HepG2 (cell line): ENCODE measurements around the gene SLC27A1. TPM values are rescaled to one million over a fixed set of nuclear protein-coding genes. Genes with fewer than 3 reads are reported as not detected.

Source experiments
- ATAC-seq: fragments of 200-7000 bp; cut with Tn5 transposase; 3 replicates; pipeline ENCODE4 v1.9.1; 2020; ENCODE audit warnings: mild to moderate bottlenecking, moderate library complexity
- BruUV-seq: library from RNA; stranded (reverse); fragments of 400-500 nt; replicated peaks from 2 replicates; lab custom pipeline; 2021; lab: Mats Ljungman, UMichigan
- CTCF ChIA-PET: fragments of 300-600 bp; formaldehyde crosslinking; extraction: SDS; loops from one replicate; lab custom pipeline; 2021; ENCODE audit warnings: low total read pairs, inconsistent platforms, low intra/inter-chr PET ratio; lab: Yijun Ruan, JAX
- POLR2A ChIA-PET: fragments of 350-600 bp; sonication (Branson Sonifier 250); formaldehyde crosslinking; loops from one replicate; lab custom pipeline; 2020; ENCODE audit warnings: antibody characterized with exemption, inconsistent platforms; lab: Yijun Ruan, JAX
- DNase-seq: peaks from one replicate; pipeline ENCODE4 v3.0.0-alpha.2; 2015; ENCODE audit warnings: low spot score
- FAIRE-seq: peaks from 3 replicates; lab custom pipeline; 2011; peaks lifted over from hg19 to GRCh38; lab: Jason Lieb, UNC
- H2AFZ ChIP-seq: one replicate; pipeline ENCODE4 v1.6.1; 2011; ENCODE audit warnings: low read length, inconsistent platforms
- H3K27ac ChIP-seq: fragments of 300-600 bp; 3 replicates; pipeline ENCODE4 v1.8.0; 2011; ENCODE audit warnings: mixed run types, mild to moderate bottlenecking, mixed read lengths, low read length, inconsistent platforms; ENCODE audit not compliant: insufficient read depth; ENCODE audit errors: extremely low read length
- H3K27me3 ChIP-seq, 2 experiments: fragments of 200-600 bp in 1 of 2; 2 replicates in 1 of 2; 3 replicates in 1 of 2; pipeline versions ENCODE4 v1.6.0 to v1.8.0; 2011; ENCODE audit warnings: low read length in 2 of 2, mild to moderate bottlenecking in 2 of 2, moderate library complexity in 2 of 2, inconsistent platforms in 1 of 2; ENCODE audit not compliant: insufficient read depth in 2 of 2, control insufficient read depth in 1 of 2
- H3K36me3 ChIP-seq, 2 experiments: fragments of 200-600 bp in 1 of 2; replicated peaks in 1 of 2; 2 replicates in 1 of 2; 3 replicates in 1 of 2; pipeline versions ENCODE4 v1.5.1 to v1.8.0; 2011; ENCODE audit warnings: low read length in 2 of 2, inconsistent platforms in 1 of 2; ENCODE audit not compliant: insufficient read depth in 2 of 2, control insufficient read depth in 1 of 2
- H3K4me1 ChIP-seq: 2 replicates; pipeline ENCODE4 v1.5.1; 2012; ENCODE audit warnings: low read length, inconsistent platforms; ENCODE audit not compliant: insufficient read depth
- H3K4me2 ChIP-seq: 2 replicates; pipeline ENCODE4 v1.6.0; 2011; ENCODE audit warnings: low read depth, low read length, inconsistent platforms
- H3K4me3 ChIP-seq, 3 experiments: fragments of 200-600 bp in 1 of 3; sonication (generic), shearing (Covaris generic) in 1 of 3; replicated peaks in 1 of 3; 2 replicates each; pipeline ENCODE4 v1.5.1; 2011 to 2016; ENCODE audit warnings: low read length in 3 of 3, inconsistent platforms in 2 of 3, low read depth in 2 of 3, mild to moderate bottlenecking in 2 of 3, control low read depth in 1 of 3, mixed read lengths in 1 of 3; ENCODE audit not compliant: insufficient read depth in 1 of 3
- H3K79me2 ChIP-seq: one replicate; pipeline ENCODE4 v1.6.1; 2011; ENCODE audit warnings: low read length, inconsistent platforms; ENCODE audit not compliant: insufficient read depth
- H3K9ac ChIP-seq: 2 replicates; pipeline ENCODE4 v1.6.0; 2011; ENCODE audit warnings: mild to moderate bottlenecking, low read depth, low read length, inconsistent platforms; ENCODE audit not compliant: insufficient read depth
- H3K9me3 ChIP-seq: 2 replicates; pipeline ENCODE4 v1.5.1; 2012; ENCODE audit warnings: mild to moderate bottlenecking, low read length
- H4K20me1 ChIP-seq: 2 replicates; pipeline ENCODE4 v1.6.0; 2011; ENCODE audit warnings: inconsistent platforms, mild to moderate bottlenecking, low read length, moderate library complexity; ENCODE audit not compliant: insufficient read depth
- FIP1L1 ChIP-seq: fragments of 200-400 bp; formaldehyde crosslinking; IDR thresholded peaks from 2 replicates; pipeline ENCODE4 v1.6.1; 2018; ENCODE audit warnings: low read depth, mild to moderate bottlenecking, low read length, moderate library complexity, borderline replicate concordance; ENCODE audit not compliant: insufficient read depth
- GATA4 ChIP-seq: sonication (generic); IDR thresholded peaks from 2 replicates; pipeline ENCODE4 v1.6.1; 2016; ENCODE audit warnings: antibody characterized with exemption, low read depth, borderline replicate concordance
- GFI1 ChIP-seq: sonication (generic); formaldehyde crosslinking; IDR thresholded peaks from 2 replicates; pipeline ENCODE4 v1.5.0; 2020; ENCODE audit warnings: missing genetic modification reagents, mild to moderate bottlenecking, borderline replicate concordance
- JUN ChIP-seq: sonication (generic); formaldehyde crosslinking; IDR thresholded peaks from 2 replicates; pipeline ENCODE4 v1.4.0; 2020; ENCODE audit warnings: mild to moderate bottlenecking, missing genetic modification reagents
- KDM5B ChIP-seq: sonication (generic); formaldehyde crosslinking; IDR thresholded peaks from 2 replicates; pipeline ENCODE4 v1.4.0; 2020; ENCODE audit warnings: missing genetic modification reagents, mild to moderate bottlenecking, borderline replicate concordance
- PCBP1 ChIP-seq: fragments of 200-400 bp; formaldehyde crosslinking; IDR thresholded peaks from 2 replicates; pipeline ENCODE4 v1.6.1; 2017; ENCODE audit warnings: mild to moderate bottlenecking, low read depth, low read length, borderline replicate concordance
- RARG ChIP-seq: sonication (generic); formaldehyde crosslinking; IDR thresholded peaks from 2 replicates; pipeline ENCODE4 v1.4.0; 2020; ENCODE audit warnings: low read depth, mild to moderate bottlenecking, missing genetic modification reagents
- REL ChIP-seq: sonication (generic); formaldehyde crosslinking; conservative IDR thresholded peaks from 2 replicates; pipeline ENCODE4 v1.8.0; 2022; ENCODE audit warnings: mild to moderate bottlenecking, missing genetic modification reagents, moderate library complexity
- SMYD3 ChIP-seq: sonication (generic); formaldehyde crosslinking; IDR thresholded peaks from 2 replicates; pipeline ENCODE4 v1.8.1; 2023; ENCODE audit warnings: mild to moderate bottlenecking, missing genetic modification reagents
- TOPORS ChIP-seq: sonication (generic); formaldehyde crosslinking; IDR thresholded peaks from 2 replicates; pipeline ENCODE4 v1.8.0; 2023; ENCODE audit warnings: mild to moderate bottlenecking, missing genetic modification reagents
- ZFP36L1 ChIP-seq: sonication (generic); formaldehyde crosslinking; IDR thresholded peaks from 2 replicates; pipeline ENCODE4 v1.8.0; 2022; ENCODE audit warnings: mild to moderate bottlenecking, missing genetic modification reagents, moderate library complexity
- ZKSCAN1 ChIP-seq: fragments of 150-350 bp; IDR thresholded peaks from 2 replicates; pipeline ENCODE4 v1.6.1; 2014; ENCODE audit warnings: low read length
- ZNF446 ChIP-seq: sonication (generic); formaldehyde crosslinking; IDR thresholded peaks from 2 replicates; pipeline ENCODE4 v1.5.0; 2020; ENCODE audit warnings: mild to moderate bottlenecking, missing genetic modification reagents
- ZSCAN9 ChIP-seq: IDR thresholded peaks from 2 replicates; pipeline ENCODE4 v1.6.1; 2016; ENCODE audit warnings: borderline replicate concordance
- WGBS: methylation state at CpG from one replicate; pipeline ENCODE4 v1.1.6; 2017; ENCODE audit warnings: low lambda C conversion rate; 5-methylcytosine and 5-hydroxymethylcytosine counted together
- in situ Hi-C: cut with HindIII; loops from 2 replicates; pipeline ENCODE4 v1.10.0; 2017; ENCODE audit warnings: low pct_unique_long_range_greater_than_20kb; ENCODE audit not compliant: extremely low pct_ligation_motif_present
- intact Hi-C: fragments of 100-400 bp; cut with micrococcal nuclease; formaldehyde crosslinking; loops from one replicate; pipeline ENCODE4 v1.10.0; 2022; ENCODE audit not compliant: unreplicated experiment
- polyA plus RNA-seq, 8 experiments: library from polyadenylated mRNA; depleted of rRNA in 3 of 8; stranded (reverse) in 7 of 8; unstranded in 1 of 8; fragments of >200 nt; fragmentation: Illumina TruSeq in 4 of 8; extraction: Trizol in 4 of 8; gene quantifications; 2 replicates each; pipeline versions ENCODE4 v1.2.1 to v1.2.3, GENCODE V29; 2011 to 2016; ENCODE audit warnings: low read depth in 4 of 8, missing spikeins in 1 of 8, mixed read lengths in 1 of 8; ENCODE audit not compliant: insufficient read depth in 1 of 8
- total RNA-seq, 5 experiments: library from RNA; depleted of rRNA; stranded (reverse); fragments of >200 nt; fragmentation: Illumina TruSeq; extraction: Trizol; gene quantifications; 2 replicates each; pipeline ENCODE4 v1.2.3, GENCODE V29; 2016; ENCODE audit warnings: low read depth in 1 of 5
- TF ChIP-seq, protein P1 (sequence below): sonication (generic); formaldehyde crosslinking; IDR thresholded peaks from 2 replicates; pipeline ENCODE4 v1.4.0; 2020; ENCODE audit warnings: missing genetic modification reagents
- TF ChIP-seq, protein P2 (sequence below): sonication (generic); formaldehyde crosslinking; IDR thresholded peaks from 2 replicates; pipeline ENCODE4 v1.4.0; 2020; ENCODE audit warnings: mild to moderate bottlenecking, missing genetic modification reagents

SLC27A1 gene
- total and polyA plus RNA-seq, 2 of the 13 experiments (the other 11 are each of a cell fraction or from before 2014, with no cell fraction given) = 4.1 to 8.8 TPM

DNA sequence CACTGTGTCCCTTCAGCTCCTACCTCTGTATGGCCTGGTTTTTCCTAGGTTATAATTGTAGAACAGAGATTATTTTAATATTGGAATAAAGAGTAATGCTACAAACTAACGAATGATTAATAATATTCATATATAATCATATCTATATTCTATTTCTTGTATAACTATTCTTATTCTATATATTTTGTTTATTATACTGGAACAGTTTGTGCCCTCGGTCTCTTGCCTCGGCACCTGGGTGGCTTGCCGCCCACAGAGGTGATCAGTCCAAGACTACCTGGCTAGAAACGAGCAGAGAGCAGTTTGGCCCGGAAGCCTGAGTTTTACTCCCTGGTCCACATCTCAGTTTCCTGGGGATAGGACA, 3.9 kb upstream of the SLC27A1 start:
- no TSS peak for BruUV-seq
- TF ChIP-seq KDM5B (CRISPR knock-in tag) = no peak
- TF ChIP-seq JUN (CRISPR knock-in tag) = no peak
- TF ChIP-seq PCBP1 = no peak
- TF ChIP-seq REL (CRISPR knock-in tag) = no peak
- no peak for TF ChIP-seq ZFP36L1 (CRISPR knock-in tag)
- TF ChIP-seq TOPORS (CRISPR knock-in tag) = no peak
- no peak for TF ChIP-seq ZNF446
- no peak for TF ChIP-seq SMYD3 (CRISPR knock-in tag)
- no peak for TF ChIP-seq FIP1L1
- TF ChIP-seq ZSCAN9 (CRISPR knock-in tag) = no peak
- no peak for TF ChIP-seq GFI1 (CRISPR knock-in tag)
- TF ChIP-seq ZKSCAN1 = no peak
- TF ChIP-seq GATA4 = no peak
- TF ChIP-seq RARG = no peak
- TF ChIP-seq, protein P1, sequence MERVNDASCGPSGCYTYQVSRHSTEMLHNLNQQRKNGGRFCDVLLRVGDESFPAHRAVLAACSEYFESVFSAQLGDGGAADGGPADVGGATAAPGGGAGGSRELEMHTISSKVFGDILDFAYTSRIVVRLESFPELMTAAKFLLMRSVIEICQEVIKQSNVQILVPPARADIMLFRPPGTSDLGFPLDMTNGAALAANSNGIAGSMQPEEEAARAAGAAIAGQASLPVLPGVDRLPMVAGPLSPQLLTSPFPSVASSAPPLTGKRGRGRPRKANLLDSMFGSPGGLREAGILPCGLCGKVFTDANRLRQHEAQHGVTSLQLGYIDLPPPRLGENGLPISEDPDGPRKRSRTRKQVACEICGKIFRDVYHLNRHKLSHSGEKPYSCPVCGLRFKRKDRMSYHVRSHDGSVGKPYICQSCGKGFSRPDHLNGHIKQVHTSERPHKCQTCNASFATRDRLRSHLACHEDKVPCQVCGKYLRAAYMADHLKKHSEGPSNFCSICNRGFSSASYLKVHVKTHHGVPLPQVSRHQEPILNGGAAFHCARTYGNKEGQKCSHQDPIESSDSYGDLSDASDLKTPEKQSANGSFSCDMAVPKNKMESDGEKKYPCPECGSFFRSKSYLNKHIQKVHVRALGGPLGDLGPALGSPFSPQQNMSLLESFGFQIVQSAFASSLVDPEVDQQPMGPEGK = no peak
- TF ChIP-seq, protein P2, sequence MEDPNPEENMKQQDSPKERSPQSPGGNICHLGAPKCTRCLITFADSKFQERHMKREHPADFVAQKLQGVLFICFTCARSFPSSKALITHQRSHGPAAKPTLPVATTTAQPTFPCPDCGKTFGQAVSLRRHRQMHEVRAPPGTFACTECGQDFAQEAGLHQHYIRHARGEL (CRISPR knock-in tag) = no peak
- H4K20me1 ChIP-seq = no peaks in the 10 kb centered on the region
- no peak overlapping the region for H3K9ac ChIP-seq
- in situ Hi-C loops = no loop called here
- H3K27ac ChIP-seq = no peak overlapping the region
- no peaks in the 10 kb centered on the region for H3K9me3 ChIP-seq
- FAIRE-seq = no peak
- no peaks in the 10 kb centered on the region for H3K36me3 ChIP-seq
- no peak overlapping the region for H2AFZ ChIP-seq
- whole genome bisulfite sequencing = 17% methylated on average over 6 of the region's 6 CpGs
- H3K4me2 ChIP-seq = no peak overlapping the region
- no peak for DNase-seq
- H3K79me2 ChIP-seq = peaks cover 5% of the 10 kb centered on the region
- no peak overlapping the region for H3K4me3 ChIP-seq
- ChIA-PET POLR2A (interaction anchor here (1.1 to 1.4 kb wide), 2 partner anchors 9 to 60 kb away, joined by 3 to 4 read pairs; no protein-coding TSS in a partner anchor), CTCF (interaction anchor here (1.5 to 2.4 kb wide), 3 partner anchors 13 to 29 kb away, joined by 6 to 18 read pairs (median 8); no protein-coding TSS in a partner anchor)
- peaks cover 43% of the 10 kb centered on the region for H3K4me1 ChIP-seq
- ATAC-seq = no peak
- intact Hi-C loops = loop anchor here (10.0 kb wide), 1 partner anchor 122 kb away; no protein-coding TSS in a partner anchor
- peaks cover 0 to 10% of the 10 kb centered on the region in 2 experiments; a peak in 2 of 5 replicates for H3K27me3 ChIP-seq
